ENCODE data around the gene RAD21L1.

RAD21L1 gene

DNA sequence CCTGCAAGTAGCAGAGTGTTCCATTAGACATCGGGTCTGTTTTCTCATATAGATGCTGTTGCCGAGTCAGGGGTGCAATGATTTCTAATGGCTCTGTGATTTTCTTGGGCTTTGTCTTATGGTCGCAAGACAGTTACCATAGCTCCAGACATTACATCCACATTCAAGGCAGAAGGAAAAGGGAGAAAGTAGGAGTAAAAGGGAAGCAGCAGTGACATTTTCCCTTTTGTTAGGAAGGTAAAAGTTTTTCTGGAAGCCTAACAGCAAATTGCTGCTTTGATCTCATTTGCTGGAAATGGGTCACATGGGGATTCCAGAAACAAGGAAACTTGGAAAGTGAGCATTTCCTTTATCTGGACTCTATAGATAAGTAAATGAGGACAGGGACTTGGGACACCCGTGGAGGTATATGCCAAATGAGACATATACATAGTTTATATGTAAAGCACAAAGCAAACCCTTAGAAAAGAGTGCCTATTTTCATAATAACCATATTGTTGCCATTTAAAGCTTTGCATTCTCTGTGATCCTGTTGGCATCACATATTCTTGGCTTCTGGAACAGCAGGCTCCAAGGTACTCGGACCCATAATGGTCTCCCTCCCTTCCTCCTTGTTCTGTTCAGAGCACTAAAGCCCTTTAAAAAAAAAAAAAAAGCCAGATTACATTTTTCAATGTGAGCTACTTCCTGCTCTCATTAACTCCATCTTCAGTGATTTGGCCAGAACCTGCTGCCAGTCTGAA lies 22.9 kb upstream of the RAD21L1 start, which contains the start of gene C20orf202:
Gene C20orf202, plus strand, starts transcription at position 693 of the 743 bp plus-strand sequence. CDS start 132 bp downstream, outside the sequence.
- no peaks in the 10 kb centered on the region for H3K9me2 ChIP-seq (replicated peaks; ENCODE audit: control insufficient read depth, low read length)
- H3K9me3 ChIP-seq (ENCODE audit: control insufficient read depth, insufficient read depth, low read length), result no peaks in the 10 kb centered on the region
- no peak within 1 kb of the TSS for H3K27ac ChIP-seq (ENCODE audit: low read depth, low read length)
- H3K4me1 ChIP-seq (ENCODE audit: control insufficient read depth, low read length), result no peaks in the 10 kb centered on the region
- no peak within 1 kb of the TSS for H3K4me2 ChIP-seq (ENCODE audit: low read length)
- H3K27me3 ChIP-seq (ENCODE audit: control insufficient read depth, low read length), result peaks cover 25% of the 10 kb centered on the region
- no peaks in the 10 kb centered on the region for H3F3A ChIP-seq (ENCODE audit: control insufficient read depth, insufficient read depth)
- H3K4me3 ChIP-seq (ENCODE audit: low read length), result no peak within 1 kb of the TSS
- H3K36me3 ChIP-seq (ENCODE audit: control insufficient read depth, low read length), result no peaks in the 10 kb centered on the region
- TF ChIP-seq EZH2phosphoT487 (IDR thresholded peaks at IDR 0.05; ENCODE audit: borderline replicate concordance, low read length), result no peak
- TF ChIP-seq, protein P1, sequence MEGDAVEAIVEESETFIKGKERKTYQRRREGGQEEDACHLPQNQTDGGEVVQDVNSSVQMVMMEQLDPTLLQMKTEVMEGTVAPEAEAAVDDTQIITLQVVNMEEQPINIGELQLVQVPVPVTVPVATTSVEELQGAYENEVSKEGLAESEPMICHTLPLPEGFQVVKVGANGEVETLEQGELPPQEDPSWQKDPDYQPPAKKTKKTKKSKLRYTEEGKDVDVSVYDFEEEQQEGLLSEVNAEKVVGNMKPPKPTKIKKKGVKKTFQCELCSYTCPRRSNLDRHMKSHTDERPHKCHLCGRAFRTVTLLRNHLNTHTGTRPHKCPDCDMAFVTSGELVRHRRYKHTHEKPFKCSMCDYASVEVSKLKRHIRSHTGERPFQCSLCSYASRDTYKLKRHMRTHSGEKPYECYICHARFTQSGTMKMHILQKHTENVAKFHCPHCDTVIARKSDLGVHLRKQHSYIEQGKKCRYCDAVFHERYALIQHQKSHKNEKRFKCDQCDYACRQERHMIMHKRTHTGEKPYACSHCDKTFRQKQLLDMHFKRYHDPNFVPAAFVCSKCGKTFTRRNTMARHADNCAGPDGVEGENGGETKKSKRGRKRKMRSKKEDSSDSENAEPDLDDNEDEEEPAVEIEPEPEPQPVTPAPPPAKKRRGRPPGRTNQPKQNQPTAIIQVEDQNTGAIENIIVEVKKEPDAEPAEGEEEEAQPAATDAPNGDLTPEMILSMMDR (IDR thresholded peaks at IDR 0.05; ENCODE audit: low read depth, low read length, poor library complexity, severe bottlenecking), result no peak
- H4K20me1 ChIP-seq (ENCODE audit: control insufficient read depth, insufficient read depth, low read depth, low read length), result no peaks in the 10 kb centered on the region; the same call in 1 of the 2 replicates
- no peaks in the 10 kb centered on the region for H3K79me2 ChIP-seq (ENCODE audit: control insufficient read depth, low read length)

- H3K4me3 ChIP-seq (ENCODE audit: low read length), result no peak overlapping the region
- H4K20me1 ChIP-seq (ENCODE audit: control insufficient read depth, insufficient read depth, low read depth, low read length), result no peaks in the 10 kb centered on the region; the same call in 1 of the 2 replicates
- H3K4me1 ChIP-seq (ENCODE audit: control insufficient read depth, low read length), result no peaks in the 10 kb centered on the region
- H3K9me2 ChIP-seq (replicated peaks; ENCODE audit: control insufficient read depth, low read length), result no peaks in the 10 kb centered on the region
- TF ChIP-seq, protein P1 (IDR thresholded peaks at IDR 0.05; ENCODE audit: low read depth, low read length, poor library complexity, severe bottlenecking), result no peak
- H3K27ac ChIP-seq (ENCODE audit: low read depth, low read length), result no peak overlapping the region
- no peaks in the 10 kb centered on the region for H3F3A ChIP-seq (ENCODE audit: control insufficient read depth, insufficient read depth)
- peaks cover 21% of the 10 kb centered on the region; the same call in 1 of the 2 replicates for H3K27me3 ChIP-seq (ENCODE audit: control insufficient read depth, low read length)
- H3K36me3 ChIP-seq (ENCODE audit: control insufficient read depth, low read length), result no peaks in the 10 kb centered on the region
- no peak overlapping the region for H3K4me2 ChIP-seq (ENCODE audit: low read length)
- no peaks in the 10 kb centered on the region for H3K9me3 ChIP-seq (ENCODE audit: control insufficient read depth, insufficient read depth, low read length)
- no peaks in the 10 kb centered on the region for H3K79me2 ChIP-seq (ENCODE audit: control insufficient read depth, low read length)
These were observed 22.2 kb upstream of the RAD21L1 start for GRCh38 chr20:1203630-1204029.

GRCh38 chr20:1204113-1204512 lies 21.7 kb upstream of the RAD21L1 start:
- Histone ChIP-seq H3K79me2 (ENCODE audit: control insufficient read depth, low read length) (no peaks in the 10 kb centered on the region), H4K20me1 (ENCODE audit: control insufficient read depth, insufficient read depth, low read depth, low read length) (no peaks in the 10 kb centered on the region; the same call in 1 of the 2 replicates), H3K4me1 (ENCODE audit: control insufficient read depth, low read length) (no peaks in the 10 kb centered on the region), H3K9me3 (ENCODE audit: control insufficient read depth, insufficient read depth, low read length) (no peaks in the 10 kb centered on the region), H3K4me2 (ENCODE audit: low read length) (no peak overlapping the region), H3K9me2 (replicated peaks; ENCODE audit: control insufficient read depth, low read length) (no peaks in the 10 kb centered on the region), H3F3A (ENCODE audit: control insufficient read depth, insufficient read depth) (no peaks in the 10 kb centered on the region), H3K36me3 (ENCODE audit: control insufficient read depth, low read length) (no peaks in the 10 kb centered on the region), H3K27me3 (ENCODE audit: control insufficient read depth, low read length) (peaks cover 21% of the 10 kb centered on the region; the same call in 1 of the 2 replicates), H3K4me3 (ENCODE audit: low read length) (no peak overlapping the region), H3K27ac (ENCODE audit: low read depth, low read length) (no peak overlapping the region)
- TF ChIP-seq EZH2phosphoT487 (IDR thresholded peaks at IDR 0.05; ENCODE audit: borderline replicate concordance, low read length), result no peak

DNA sequence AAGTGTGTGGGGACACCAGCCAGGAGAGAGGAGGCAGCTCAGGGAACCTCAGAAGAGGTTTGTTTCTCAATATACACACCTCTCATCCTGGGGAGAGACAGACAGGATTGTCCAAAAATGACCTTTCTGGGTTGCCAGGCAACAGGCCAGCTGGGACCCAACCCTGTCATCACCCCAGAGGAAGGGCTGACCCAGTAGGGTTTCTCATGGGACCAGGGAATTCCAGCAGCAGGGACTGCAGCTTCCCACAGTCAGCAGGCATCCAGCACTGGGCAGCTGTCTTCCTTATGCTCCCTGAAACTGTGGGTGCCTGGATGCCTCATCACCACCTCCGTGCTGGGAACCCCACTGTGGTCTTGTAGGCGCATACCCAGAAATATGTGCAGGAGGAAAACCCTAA lies 21.3 kb upstream of the RAD21L1 start:
- Histone ChIP-seq H3K36me3 (ENCODE audit: control insufficient read depth, low read length) (no peaks in the 10 kb centered on the region), H3K4me1 (ENCODE audit: control insufficient read depth, low read length) (no peaks in the 10 kb centered on the region), H3K27me3 (ENCODE audit: control insufficient read depth, low read length) (peaks cover 21% of the 10 kb centered on the region; the same call in 1 of the 2 replicates), H3K9me2 (replicated peaks; ENCODE audit: control insufficient read depth, low read length) (no peaks in the 10 kb centered on the region), H3K27ac (ENCODE audit: low read depth, low read length) (no peak overlapping the region), H3K4me2 (ENCODE audit: low read length) (no peak overlapping the region), H4K20me1 (ENCODE audit: control insufficient read depth, insufficient read depth, low read depth, low read length) (no peaks in the 10 kb centered on the region; the same call in 1 of the 2 replicates), H3K79me2 (ENCODE audit: control insufficient read depth, low read length) (no peaks in the 10 kb centered on the region), H3K9me3 (ENCODE audit: control insufficient read depth, insufficient read depth, low read length) (no peaks in the 10 kb centered on the region), H3F3A (ENCODE audit: control insufficient read depth, insufficient read depth) (no peaks in the 10 kb centered on the region), H3K4me3 (ENCODE audit: low read length) (no peak overlapping the region)
- TF ChIP-seq, protein P1 (IDR thresholded peaks at IDR 0.05; ENCODE audit: low read depth, low read length, poor library complexity, severe bottlenecking), result no peak
- TF ChIP-seq EZH2phosphoT487 (IDR thresholded peaks at IDR 0.05; ENCODE audit: borderline replicate concordance, low read length), result no peak

Data from DOHH2 (cell line).